Heart left ventricle (tissue), 13 donors: Measurements from ENCODE around the gene KCNAB1.

ENCODE experiments used
- POLR2A ChIP-seq, 2 donors: fragments of 450-650 bp; IDR thresholded peaks; one replicate each; pipeline ENCODE4 v1.6.1; 2017; ENCODE audit warnings: antibody characterized with exemption in 2 of 2, mild to moderate bottlenecking in 2 of 2, moderate library complexity in 2 of 2
- TF ChIP-seq, protein P1 (sequence below), 12 donors: fragments of 200-600 bp; sonication (generic) in 4 of 12; IDR thresholded peaks; one replicate each; pipeline versions ENCODE4 v1.5.0 to v1.8.0; 2018 to 2022; ENCODE audit warnings: antibody characterized with exemption in 12 of 12, mild to moderate bottlenecking in 5 of 12
- donor health status: ischemic (EF 13 %, LVEDD 7.1; RV severe dilation, severe dysfunction).
- donor health status: DM: no; HTN: yes; CAD: no.
- donor health status: DM: no; HTN: no; CAD: no.
- donor health status: ischemic (EF 25% LVEDD 6.9; RV normal size, moderate dysfunction).
- donor health status: ischemic (EF 25% LVEDD 5.7; RV mildly dilated, moderate dysfunction).
- donor health status: ischemic (EF 35%, LVEDD 5.7; RV mildly dilated, moderate dysfunction).
- donor health status: nonischemic (EF 11% LVEDD 7.7; RV severe dilation, severe dysfunction).
- donor health status: DM: yes; HTN: yes; CAD: no.
- donor health status: PGD.
- donor health status: ischemic (EF 29% LVEDD 5.4; RV normal size, mild dysfunction).
- donor health status: nonischemic (EF 23%, LVEDD 6.1; RV moderate dilation, normal function).

DNA sequence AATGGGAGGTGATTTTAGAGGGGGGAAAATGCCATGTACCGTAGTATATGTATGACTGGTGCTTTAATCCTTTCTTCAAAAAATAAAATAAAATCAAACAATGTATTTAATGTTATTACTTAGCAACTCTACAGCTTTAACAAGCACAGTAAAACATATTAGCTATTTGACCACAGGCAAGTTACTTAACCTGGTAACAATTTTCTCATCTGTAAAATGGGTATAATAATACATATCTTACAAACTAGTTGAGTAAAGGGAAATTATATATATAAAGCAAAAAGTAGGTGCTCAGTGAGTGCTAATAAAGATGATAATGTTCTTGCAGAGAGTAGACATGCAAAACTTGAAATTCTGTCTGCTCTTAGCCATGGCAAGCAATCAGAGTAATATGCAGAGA, 406.7 kb downstream of the KCNAB1 start:
- TF ChIP-seq POLR2A (IDR thresholded peaks at IDR 0.05), result no peak
- TF ChIP-seq, protein P1, sequence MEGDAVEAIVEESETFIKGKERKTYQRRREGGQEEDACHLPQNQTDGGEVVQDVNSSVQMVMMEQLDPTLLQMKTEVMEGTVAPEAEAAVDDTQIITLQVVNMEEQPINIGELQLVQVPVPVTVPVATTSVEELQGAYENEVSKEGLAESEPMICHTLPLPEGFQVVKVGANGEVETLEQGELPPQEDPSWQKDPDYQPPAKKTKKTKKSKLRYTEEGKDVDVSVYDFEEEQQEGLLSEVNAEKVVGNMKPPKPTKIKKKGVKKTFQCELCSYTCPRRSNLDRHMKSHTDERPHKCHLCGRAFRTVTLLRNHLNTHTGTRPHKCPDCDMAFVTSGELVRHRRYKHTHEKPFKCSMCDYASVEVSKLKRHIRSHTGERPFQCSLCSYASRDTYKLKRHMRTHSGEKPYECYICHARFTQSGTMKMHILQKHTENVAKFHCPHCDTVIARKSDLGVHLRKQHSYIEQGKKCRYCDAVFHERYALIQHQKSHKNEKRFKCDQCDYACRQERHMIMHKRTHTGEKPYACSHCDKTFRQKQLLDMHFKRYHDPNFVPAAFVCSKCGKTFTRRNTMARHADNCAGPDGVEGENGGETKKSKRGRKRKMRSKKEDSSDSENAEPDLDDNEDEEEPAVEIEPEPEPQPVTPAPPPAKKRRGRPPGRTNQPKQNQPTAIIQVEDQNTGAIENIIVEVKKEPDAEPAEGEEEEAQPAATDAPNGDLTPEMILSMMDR (IDR thresholded peaks at IDR 0.05), result no peak
